ENCODE measurements around the gene TPR. TPM values are rescaled to one million over a fixed set of nuclear protein-coding genes. Genes with fewer than 3 reads are reported as not detected.
A peak's percentile ranks its signal among the peaks of the same experiment; 100 is the strongest.

TPR gene
- total and polyA plus RNA-seq, 2 experiments from 2014 or later: 58.4 to 65.1 TPM

DNA sequence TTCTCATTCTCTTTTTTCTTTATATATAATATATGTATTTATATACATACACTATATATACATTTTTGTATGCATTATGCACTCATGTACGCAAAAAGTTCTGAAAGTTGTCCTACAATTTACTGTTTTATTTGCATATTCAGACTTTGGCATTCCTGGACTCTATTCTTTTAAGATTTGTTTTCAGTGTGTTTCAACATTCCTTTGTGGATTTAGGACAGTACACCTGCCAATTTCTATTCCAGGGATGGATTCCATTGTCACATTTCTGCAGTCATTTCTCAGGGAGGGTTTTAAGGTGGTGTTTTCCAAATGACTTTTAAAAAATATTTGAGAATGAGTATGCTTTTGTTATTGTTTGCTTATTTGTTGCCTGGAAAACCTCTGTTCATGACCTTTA lies 76.2 kb downstream of the TPR start:
- Histone ChIP-seq H3K9me3 (ENCODE audit: low read depth) (no peaks in the 10 kb centered on the region), H3K79me2 (no peaks in the 10 kb centered on the region), H3K27ac (no peak overlapping the region), H4K20me1 (ENCODE audit: insufficient read depth, poor library complexity, severe bottlenecking) (no peaks in the 10 kb centered on the region), H3K4me3 (no peak overlapping the region), H3K4me2 (no peak overlapping the region), H3K36me3 (replicated peaks; ENCODE audit: insufficient read depth, low read depth) (no peaks in the 10 kb centered on the region), H3K4me1 (ENCODE audit: insufficient read depth) (no peaks in the 10 kb centered on the region), H3K27me3 (no peaks in the 10 kb centered on the region), H3K9me2 (replicated peaks; ENCODE audit: insufficient read depth) (no peaks in the 10 kb centered on the region), H2AFZ (no peak overlapping the region)
- no peak for TF ChIP-seq EZH2phosphoT487 (IDR thresholded peaks at IDR 0.05; ENCODE audit: low read depth, severe bottlenecking, unreplicated experiment)
- WGBS (ENCODE audit: low lambda C conversion rate, missing lambda C conversion rate): 94% methylated on average over 1 of the region's 1 CpG
- DNase-seq (ENCODE audit: low spot score): no peak

DNA sequence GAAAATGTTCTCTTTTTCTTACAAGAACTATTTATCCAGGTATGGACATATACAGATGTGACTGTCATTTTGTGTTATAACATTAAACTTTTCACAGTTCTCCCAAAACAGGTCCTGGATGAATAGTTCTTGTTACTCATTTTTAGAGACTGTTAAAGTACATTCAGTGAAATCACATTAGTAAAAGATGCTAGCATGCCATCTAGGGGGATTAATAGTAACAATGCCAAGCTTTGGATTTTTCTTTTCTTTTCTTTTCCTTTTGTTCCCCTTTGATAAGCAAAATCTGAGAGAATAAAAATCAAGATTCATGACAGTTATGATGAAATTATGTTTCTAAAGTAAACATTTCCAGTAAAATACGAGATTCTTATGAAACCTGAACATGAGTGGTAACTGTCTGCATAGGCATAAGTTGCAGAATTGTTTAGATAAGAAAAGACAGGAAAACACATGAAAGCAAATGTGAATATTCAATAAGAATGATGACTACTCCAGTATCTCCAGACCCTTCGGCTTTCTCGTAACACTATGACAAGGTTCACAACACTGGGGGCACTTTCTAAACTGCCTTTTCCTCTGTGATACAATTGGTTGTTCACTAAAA lies 77.5 kb downstream of the TPR start:
- Histone ChIP-seq H3K4me2 (no peak overlapping the region), H3K9me2 (replicated peaks; ENCODE audit: insufficient read depth) (no peaks in the 10 kb centered on the region), H3K36me3 (replicated peaks; ENCODE audit: insufficient read depth, low read depth) (no peaks in the 10 kb centered on the region), H2AFZ (no peak overlapping the region), H3K27me3 (no peaks in the 10 kb centered on the region), H3K4me3 (no peak overlapping the region), H3K4me1 (ENCODE audit: insufficient read depth) (no peaks in the 10 kb centered on the region), H3K27ac (no peak overlapping the region), H3K9me3 (ENCODE audit: low read depth) (no peaks in the 10 kb centered on the region), H3K79me2 (no peaks in the 10 kb centered on the region), H4K20me1 (ENCODE audit: insufficient read depth, poor library complexity, severe bottlenecking) (no peaks in the 10 kb centered on the region)
- 71% methylated on average over 3 of the region's 3 CpGs for WGBS (ENCODE audit: low lambda C conversion rate, missing lambda C conversion rate)
- no peak for DNase-seq (ENCODE audit: low spot score)
- TF ChIP-seq EZH2phosphoT487 (IDR thresholded peaks at IDR 0.05; ENCODE audit: low read depth, severe bottlenecking, unreplicated experiment): no peak
- TF ChIP-seq, protein P1, sequence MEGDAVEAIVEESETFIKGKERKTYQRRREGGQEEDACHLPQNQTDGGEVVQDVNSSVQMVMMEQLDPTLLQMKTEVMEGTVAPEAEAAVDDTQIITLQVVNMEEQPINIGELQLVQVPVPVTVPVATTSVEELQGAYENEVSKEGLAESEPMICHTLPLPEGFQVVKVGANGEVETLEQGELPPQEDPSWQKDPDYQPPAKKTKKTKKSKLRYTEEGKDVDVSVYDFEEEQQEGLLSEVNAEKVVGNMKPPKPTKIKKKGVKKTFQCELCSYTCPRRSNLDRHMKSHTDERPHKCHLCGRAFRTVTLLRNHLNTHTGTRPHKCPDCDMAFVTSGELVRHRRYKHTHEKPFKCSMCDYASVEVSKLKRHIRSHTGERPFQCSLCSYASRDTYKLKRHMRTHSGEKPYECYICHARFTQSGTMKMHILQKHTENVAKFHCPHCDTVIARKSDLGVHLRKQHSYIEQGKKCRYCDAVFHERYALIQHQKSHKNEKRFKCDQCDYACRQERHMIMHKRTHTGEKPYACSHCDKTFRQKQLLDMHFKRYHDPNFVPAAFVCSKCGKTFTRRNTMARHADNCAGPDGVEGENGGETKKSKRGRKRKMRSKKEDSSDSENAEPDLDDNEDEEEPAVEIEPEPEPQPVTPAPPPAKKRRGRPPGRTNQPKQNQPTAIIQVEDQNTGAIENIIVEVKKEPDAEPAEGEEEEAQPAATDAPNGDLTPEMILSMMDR (IDR thresholded peaks at IDR 0.05; ENCODE audit: poor library complexity): peak; percentile 5

DNA sequence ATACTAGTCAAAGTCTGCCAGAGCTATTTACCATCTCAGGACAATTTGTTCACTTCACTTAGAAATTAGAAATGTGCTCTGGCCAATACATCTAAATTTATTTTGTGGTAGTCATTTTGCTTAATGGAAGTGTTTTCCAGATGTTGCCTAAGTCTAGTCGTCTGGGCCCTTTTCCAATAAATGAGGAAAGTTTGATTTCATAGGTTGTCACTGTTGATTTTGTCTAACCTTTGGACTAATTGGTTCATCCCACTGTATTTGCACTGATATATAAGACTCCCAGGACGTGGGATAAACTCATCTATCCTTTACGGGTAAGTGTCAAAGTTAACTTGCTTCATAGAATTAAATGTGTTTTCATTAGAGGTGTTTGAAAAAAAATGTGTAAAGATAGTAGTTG lies 79.1 kb downstream of the TPR start, which contains the start of gene PRG4:
PRG4 (plus strand) TSS at position 300 of the 400 bp plus-strand sequence.
- WGBS (ENCODE audit: low lambda C conversion rate, missing lambda C conversion rate): 50% methylated on average over 3 of the region's 3 CpGs
- H3K36me3 ChIP-seq (replicated peaks; ENCODE audit: insufficient read depth, low read depth): no peaks in the 10 kb centered on the region
- no peak within 1 kb of the TSS for H3K4me3 ChIP-seq
- no peaks in the 10 kb centered on the region for H3K9me2 ChIP-seq (replicated peaks; ENCODE audit: insufficient read depth)
- no peaks in the 10 kb centered on the region for H3K9me3 ChIP-seq (ENCODE audit: low read depth)
- H3K27ac ChIP-seq: no peak within 1 kb of the TSS
- no peaks in the 10 kb centered on the region for H4K20me1 ChIP-seq (ENCODE audit: insufficient read depth, poor library complexity, severe bottlenecking)
- H3K4me1 ChIP-seq (ENCODE audit: insufficient read depth): no peaks in the 10 kb centered on the region
- TF ChIP-seq, protein P1 (IDR thresholded peaks at IDR 0.05; ENCODE audit: poor library complexity): no peak
- TF ChIP-seq EZH2 (IDR thresholded peaks at IDR 0.05; ENCODE audit: borderline replicate concordance) (no peak), EZH2phosphoT487 (IDR thresholded peaks at IDR 0.05; ENCODE audit: low read depth, severe bottlenecking, unreplicated experiment) (no peak)
- no peak within 1 kb of the TSS for H2AFZ ChIP-seq
- H3K79me2 ChIP-seq: no peaks in the 10 kb centered on the region
- H3K27me3 ChIP-seq: no peaks in the 10 kb centered on the region
- no peak within 1 kb of the TSS for H3K4me2 ChIP-seq
- no peak for DNase-seq (ENCODE audit: low spot score)

DNA sequence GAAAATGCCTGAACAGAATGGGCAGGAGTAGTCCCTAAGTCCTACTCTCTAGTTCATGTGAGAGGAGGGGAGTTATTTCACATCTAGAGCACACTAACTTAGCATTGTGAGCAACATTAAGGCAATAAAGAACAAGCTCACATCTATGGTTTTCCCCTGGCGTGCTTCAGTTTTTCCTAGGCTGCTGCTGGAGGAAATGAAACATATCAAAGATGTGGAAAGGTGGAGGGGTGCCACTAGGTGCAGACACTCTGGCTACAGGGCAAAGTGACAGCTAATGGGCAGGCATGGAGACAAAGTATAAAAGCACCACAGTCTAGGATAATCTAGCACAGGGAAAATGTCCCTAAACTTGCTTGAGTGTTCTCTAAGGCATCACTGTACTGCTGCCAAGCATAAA lies 82.2 kb downstream of the TPR start:
- no peaks in the 10 kb centered on the region for H3K9me3 ChIP-seq (ENCODE audit: low read depth)

More for the DNA sequence above, 82.2 kb downstream of the TPR start:
- Histone ChIP-seq H3K27me3 (no peaks in the 10 kb centered on the region), H3K36me3 (replicated peaks; ENCODE audit: insufficient read depth, low read depth) (no peaks in the 10 kb centered on the region), H4K20me1 (ENCODE audit: insufficient read depth, poor library complexity, severe bottlenecking) (no peaks in the 10 kb centered on the region), H3K4me2 (no peak overlapping the region), H3K79me2 (no peaks in the 10 kb centered on the region), H3K9me2 (replicated peaks; ENCODE audit: insufficient read depth) (no peaks in the 10 kb centered on the region), H3K27ac (no peak overlapping the region), H2AFZ (no peak overlapping the region), H3K4me3 (no peak overlapping the region), H3K4me1 (ENCODE audit: insufficient read depth) (no peaks in the 10 kb centered on the region)
- no peak for DNase-seq (ENCODE audit: low spot score)
- TF ChIP-seq, protein P1 (IDR thresholded peaks at IDR 0.05; ENCODE audit: poor library complexity): no peak
- TF ChIP-seq EZH2phosphoT487 (IDR thresholded peaks at IDR 0.05; ENCODE audit: low read depth, severe bottlenecking, unreplicated experiment) (no peak), EZH2 (IDR thresholded peaks at IDR 0.05; ENCODE audit: borderline replicate concordance) (no peak)
- WGBS (ENCODE audit: low lambda C conversion rate, missing lambda C conversion rate): 76% methylated on average over 1 of the region's 1 CpG

Measured in hepatocyte (in vitro differentiated cells).